GM23248 (cell line): ENCODE measurements around the gene DUOXA1.

Experiments
- EZH2 ChIP-seq: fragments of 200-600 bp; sonication (generic); IDR thresholded peaks from 2 replicates; pipeline ENCODE4 v1.6.1; 2018; ENCODE audit warnings: antibody characterized with exemption, mild to moderate bottlenecking; ENCODE audit not compliant: insufficient read depth, poor library complexity, severe bottlenecking
- EZH2phosphoT487 ChIP-seq: fragments of 200-600 bp; sonication (generic); IDR thresholded peaks from 2 replicates; pipeline ENCODE4 v1.6.1; 2018; ENCODE audit warnings: antibody characterized with exemption, moderate library complexity, mild to moderate bottlenecking, low read depth; ENCODE audit not compliant: insufficient read depth

DNA sequence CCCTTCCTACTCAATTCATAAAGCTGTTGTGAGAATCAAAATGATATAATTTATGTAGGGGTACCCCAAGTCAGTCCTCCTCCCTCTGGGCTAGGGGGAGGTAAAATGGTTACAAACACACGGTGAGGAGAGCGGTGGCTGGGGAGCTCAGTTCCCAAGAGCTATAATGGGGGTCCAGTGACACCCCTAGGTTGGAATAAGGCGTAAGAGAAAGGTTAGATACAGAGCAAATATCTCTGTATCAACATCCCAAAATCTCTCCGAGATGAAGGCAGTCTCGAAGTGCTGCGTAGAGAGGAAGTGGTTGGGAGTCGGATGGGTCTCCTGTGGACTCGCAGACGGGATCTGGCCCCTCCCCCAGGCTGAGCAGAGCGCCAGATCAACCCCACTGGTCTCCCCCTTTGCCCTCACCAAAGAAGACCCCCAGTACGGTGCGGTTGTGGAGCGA is 17.5 kb downstream of the DUOXA1 start:
- TF ChIP-seq EZH2 (no peak), EZH2phosphoT487 (no peak)
